ENCODE measurements around the gene ZNF81.
"Not testable (repeated sequence)": the region's sequence is repeated elsewhere in the genome, so short reads cannot be mapped to it uniquely, and the experiment has no call there.

- TF ChIP-seq EZH2phosphoT487 (IDR thresholded peaks at IDR 0.05; ENCODE audit: borderline replicate concordance, low read length); CTCF (conservative IDR thresholded peaks at IDR 0.05; ENCODE audit: low read depth, low read length); EZH2 (IDR thresholded peaks at IDR 0.05; ENCODE audit: low read length, unreplicated experiment): not testable (repeated sequence)
Measured at GRCh38 chrX:47931970-47932369, 95.3 kb downstream of the ZNF81 start.

Measured in PC-3 (cell line).